LNCaP clone FGC (cell line): ENCODE measurements around the gene GALNTL6.

Experiments
- DNase-seq: peaks from one replicate; pipeline ENCODE4 v3.0.0-alpha.2; 2011; ENCODE audit warnings: low read depth
- H3K4me3 ChIP-seq: 2 replicates; pipeline ENCODE4 v1.5.1; 2011; ENCODE audit warnings: mild to moderate bottlenecking, low read depth, low read length, control low read depth
- CTCF ChIP-seq: IDR thresholded peaks from 2 replicates; pipeline ENCODE4 v1.5.1; 2012; ENCODE audit warnings: mild to moderate bottlenecking; ENCODE audit not compliant: control insufficient read depth, insufficient read depth; ENCODE audit errors: extremely low read depth

Gene GALNTL6

GRCh38 chr4:171843456-171843855 is 30.3 kb downstream of the GALNTL6 start:
- no peak for TF ChIP-seq CTCF
- DNase-seq, result no peak
- no peak overlapping the region for H3K4me3 ChIP-seq

- TF ChIP-seq CTCF, result peak; percentile 92
- H3K4me3 ChIP-seq, result no peak overlapping the region
- DNase-seq, result peak; percentile 45
These were observed 33.0 kb downstream of the GALNTL6 start for GRCh38 chr4:171846232-171846631.

GRCh38 chr4:171846893-171847292 is 33.7 kb downstream of the GALNTL6 start:
- DNase-seq, result no peak
- TF ChIP-seq CTCF, result no peak
- H3K4me3 ChIP-seq, result no peak overlapping the region

- TF ChIP-seq CTCF, result no peak
- no peak for DNase-seq
- H3K4me3 ChIP-seq, result no peak overlapping the region
These were observed 34.5 kb downstream of the GALNTL6 start for GRCh38 chr4:171847751-171848150.

GRCh38 chr4:171849686-171850222 is 36.5 kb downstream of the GALNTL6 start:
- DNase-seq, result no peak
- TF ChIP-seq CTCF, result no peak
- H3K4me3 ChIP-seq, result no peak overlapping the region

GRCh38 chr4:171851295-171851694 is 38.1 kb downstream of the GALNTL6 start:
- TF ChIP-seq CTCF, result no peak
- H3K4me3 ChIP-seq, result no peak overlapping the region
- no peak for DNase-seq

GRCh38 chr4:171857302-171858012 is 44.3 kb downstream of the GALNTL6 start:
- H3K4me3 ChIP-seq, result no peak overlapping the region
- TF ChIP-seq CTCF, result no peak
- no peak for DNase-seq
